ENCODE data around the gene HCFC2. TPM values are rescaled to one million over a fixed set of nuclear protein-coding genes. Genes with fewer than 3 reads are reported as not detected.

The HCFC2 gene
- polyA plus RNA-seq, 1 of the 3 experiments (the other 2 are of a cell fraction): 5.2 TPM

DNA sequence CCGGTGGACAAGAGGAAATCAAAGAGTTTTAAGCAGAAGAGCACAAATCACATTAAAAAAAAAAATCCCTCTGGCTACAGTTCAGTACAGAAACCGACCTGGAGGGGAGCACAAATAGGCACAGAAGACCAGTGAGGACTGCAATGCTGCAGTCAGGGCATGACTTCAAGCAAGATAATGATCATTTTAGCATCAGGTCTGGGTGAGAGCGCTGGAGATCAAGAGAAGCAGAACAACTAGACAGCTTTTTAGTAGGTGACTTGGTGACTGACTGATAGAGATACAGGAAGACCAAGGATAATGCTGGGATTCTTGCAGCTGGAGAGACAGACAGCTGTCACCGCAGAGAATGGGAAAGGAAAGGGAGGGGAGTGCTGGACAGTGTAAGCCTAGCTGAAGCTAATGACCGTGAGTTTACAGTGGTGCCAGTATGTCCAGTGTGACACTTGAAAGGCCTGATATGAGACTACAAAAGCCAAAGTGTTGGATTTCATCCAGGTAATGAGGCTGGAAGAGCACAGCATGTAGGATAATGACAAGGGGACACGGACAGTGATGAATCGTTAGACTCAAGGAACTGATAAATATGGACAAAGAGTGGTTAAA is 68.1 kb downstream of the HCFC2 start (continued):
- TF ChIP-seq, protein P1, sequence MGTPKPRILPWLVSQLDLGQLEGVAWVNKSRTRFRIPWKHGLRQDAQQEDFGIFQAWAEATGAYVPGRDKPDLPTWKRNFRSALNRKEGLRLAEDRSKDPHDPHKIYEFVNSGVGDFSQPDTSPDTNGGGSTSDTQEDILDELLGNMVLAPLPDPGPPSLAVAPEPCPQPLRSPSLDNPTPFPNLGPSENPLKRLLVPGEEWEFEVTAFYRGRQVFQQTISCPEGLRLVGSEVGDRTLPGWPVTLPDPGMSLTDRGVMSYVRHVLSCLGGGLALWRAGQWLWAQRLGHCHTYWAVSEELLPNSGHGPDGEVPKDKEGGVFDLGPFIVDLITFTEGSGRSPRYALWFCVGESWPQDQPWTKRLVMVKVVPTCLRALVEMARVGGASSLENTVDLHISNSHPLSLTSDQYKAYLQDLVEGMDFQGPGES (IDR thresholded peaks at IDR 0.05; ENCODE audit: low read depth, low read length): no peak
- TF ChIP-seq SMC3 (IDR thresholded peaks at IDR 0.05; ENCODE audit: low read depth, low read length): no peak
- TF ChIP-seq NFIC (IDR thresholded peaks at IDR 0.05; ENCODE audit: borderline replicate concordance): no peak
- no peak for TF ChIP-seq RFX5 (IDR thresholded peaks at IDR 0.05; ENCODE audit: low read length)
- no peak for TF ChIP-seq RAD21 (IDR thresholded peaks at IDR 0.05; ENCODE audit: low read length)
- no peak for TF ChIP-seq FOXM1 (IDR thresholded peaks at IDR 0.05; ENCODE audit: low read depth)
- no peak for TF ChIP-seq JUND (IDR thresholded peaks at IDR 0.05)
- peak; percentile 22; the same call in 1 of the 2 replicates for TF ChIP-seq FOXJ3 (CRISPR knock-in tag; IDR thresholded peaks at IDR 0.05)
- TF ChIP-seq MXI1 (IDR thresholded peaks at IDR 0.05; ENCODE audit: low read depth, low read length): peak; percentile 64; the same call in 1 of the 2 replicates
- no peak for TF ChIP-seq SIN3A (IDR thresholded peaks at IDR 0.05; ENCODE audit: borderline replicate concordance, low read depth, low read length)
- TF ChIP-seq GATA2 (CRISPR knock-in tag; IDR thresholded peaks at IDR 0.05): peak; percentile 92
- TF ChIP-seq RCOR1 (IDR thresholded peaks at IDR 0.05; ENCODE audit: low read length): no peak; the same call in 1 of the 2 replicates
- TF ChIP-seq EP300 (IDR thresholded peaks at IDR 0.05; ENCODE audit: borderline replicate concordance in 1 of 2, low read depth in 1 of 2, low read length in 1 of 2): peak in 1 of 2 experiments; percentile 36; a peak in 1 of 4 replicates
- no peak for TF ChIP-seq EZH2phosphoT487 (IDR thresholded peaks at IDR 0.05; ENCODE audit: borderline replicate concordance, low read depth)

- H3F3A ChIP-seq (replicated peaks; ENCODE audit: insufficient read depth): peaks cover 6% of the 10 kb centered on the region
- H3K9me3 ChIP-seq: no peaks in the 10 kb centered on the region
- peaks cover 32 to 38% of the 10 kb centered on the region in 2 experiments; a peak in 3 of 4 replicates for H3K4me1 ChIP-seq (ENCODE audit: control insufficient read depth in 1 of 2, insufficient read depth in 2 of 2, low read depth in 1 of 2, low read length in 1 of 2)
- no peaks in the 10 kb centered on the region for H3K9me2 ChIP-seq
- no peak overlapping the region for H2AFZ ChIP-seq (ENCODE audit: low read depth)
- H4K20me1 ChIP-seq (ENCODE audit: insufficient read depth): no peaks in the 10 kb centered on the region
- no peak overlapping the region for H3K4me3 ChIP-seq (ENCODE audit: low read depth in 2 of 2, low read length in 1 of 2)
- H3K4me2 ChIP-seq: no peak overlapping the region
- H3K27me3 ChIP-seq (ENCODE audit: insufficient read depth): no peaks in the 10 kb centered on the region
- no peak overlapping the region for H3K9ac ChIP-seq
- WGBS (ENCODE audit: low lambda C conversion rate): 97% methylated on average over 5 of the region's 5 CpGs
- peak overlapping the region in 1 of 2 experiments; percentile 83; a peak in 2 of 4 replicates for H3K27ac ChIP-seq (ENCODE audit: low read depth in 2 of 2, low read length in 1 of 2)
- CTCF ChIA-PET: interaction anchor here (1.7 kb wide), 1 partner anchor 24 kb away, joined by 6 read pairs; no protein-coding TSS in a partner anchor
- POLR2A ChIA-PET: no interaction called here
- TF ChIP-seq, protein P2, sequence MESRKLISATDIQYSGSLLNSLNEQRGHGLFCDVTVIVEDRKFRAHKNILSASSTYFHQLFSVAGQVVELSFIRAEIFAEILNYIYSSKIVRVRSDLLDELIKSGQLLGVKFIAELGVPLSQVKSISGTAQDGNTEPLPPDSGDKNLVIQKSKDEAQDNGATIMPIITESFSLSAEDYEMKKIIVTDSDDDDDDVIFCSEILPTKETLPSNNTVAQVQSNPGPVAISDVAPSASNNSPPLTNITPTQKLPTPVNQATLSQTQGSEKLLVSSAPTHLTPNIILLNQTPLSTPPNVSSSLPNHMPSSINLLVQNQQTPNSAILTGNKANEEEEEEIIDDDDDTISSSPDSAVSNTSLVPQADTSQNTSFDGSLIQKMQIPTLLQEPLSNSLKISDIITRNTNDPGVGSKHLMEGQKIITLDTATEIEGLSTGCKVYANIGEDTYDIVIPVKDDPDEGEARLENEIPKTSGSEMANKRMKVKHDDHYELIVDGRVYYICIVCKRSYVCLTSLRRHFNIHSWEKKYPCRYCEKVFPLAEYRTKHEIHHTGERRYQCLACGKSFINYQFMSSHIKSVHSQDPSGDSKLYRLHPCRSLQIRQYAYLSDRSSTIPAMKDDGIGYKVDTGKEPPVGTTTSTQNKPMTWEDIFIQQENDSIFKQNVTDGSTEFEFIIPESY (IDR thresholded peaks at IDR 0.05; ENCODE audit: borderline replicate concordance, low read depth): no peak
- TF ChIP-seq FOXJ3 (CRISPR knock-in tag; IDR thresholded peaks at IDR 0.05) (no peak), RCOR1 (IDR thresholded peaks at IDR 0.05; ENCODE audit: low read length) (no peak), MEF2A (IDR thresholded peaks at IDR 0.05; ENCODE audit: borderline replicate concordance, low read depth) (no peak), FOXM1 (IDR thresholded peaks at IDR 0.05; ENCODE audit: low read depth) (no peak), JUND (IDR thresholded peaks at IDR 0.05) (no peak), GABPA (IDR thresholded peaks at IDR 0.05; ENCODE audit: low read depth) (no peak)
- TF ChIP-seq, protein P3, sequence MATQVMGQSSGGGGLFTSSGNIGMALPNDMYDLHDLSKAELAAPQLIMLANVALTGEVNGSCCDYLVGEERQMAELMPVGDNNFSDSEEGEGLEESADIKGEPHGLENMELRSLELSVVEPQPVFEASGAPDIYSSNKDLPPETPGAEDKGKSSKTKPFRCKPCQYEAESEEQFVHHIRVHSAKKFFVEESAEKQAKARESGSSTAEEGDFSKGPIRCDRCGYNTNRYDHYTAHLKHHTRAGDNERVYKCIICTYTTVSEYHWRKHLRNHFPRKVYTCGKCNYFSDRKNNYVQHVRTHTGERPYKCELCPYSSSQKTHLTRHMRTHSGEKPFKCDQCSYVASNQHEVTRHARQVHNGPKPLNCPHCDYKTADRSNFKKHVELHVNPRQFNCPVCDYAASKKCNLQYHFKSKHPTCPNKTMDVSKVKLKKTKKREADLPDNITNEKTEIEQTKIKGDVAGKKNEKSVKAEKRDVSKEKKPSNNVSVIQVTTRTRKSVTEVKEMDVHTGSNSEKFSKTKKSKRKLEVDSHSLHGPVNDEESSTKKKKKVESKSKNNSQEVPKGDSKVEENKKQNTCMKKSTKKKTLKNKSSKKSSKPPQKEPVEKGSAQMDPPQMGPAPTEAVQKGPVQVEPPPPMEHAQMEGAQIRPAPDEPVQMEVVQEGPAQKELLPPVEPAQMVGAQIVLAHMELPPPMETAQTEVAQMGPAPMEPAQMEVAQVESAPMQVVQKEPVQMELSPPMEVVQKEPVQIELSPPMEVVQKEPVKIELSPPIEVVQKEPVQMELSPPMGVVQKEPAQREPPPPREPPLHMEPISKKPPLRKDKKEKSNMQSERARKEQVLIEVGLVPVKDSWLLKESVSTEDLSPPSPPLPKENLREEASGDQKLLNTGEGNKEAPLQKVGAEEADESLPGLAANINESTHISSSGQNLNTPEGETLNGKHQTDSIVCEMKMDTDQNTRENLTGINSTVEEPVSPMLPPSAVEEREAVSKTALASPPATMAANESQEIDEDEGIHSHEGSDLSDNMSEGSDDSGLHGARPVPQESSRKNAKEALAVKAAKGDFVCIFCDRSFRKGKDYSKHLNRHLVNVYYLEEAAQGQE (IDR thresholded peaks at IDR 0.05; ENCODE audit: low read depth, low read length): no peak
- no peak for DNase-seq
- H3K79me2 ChIP-seq (ENCODE audit: insufficient read depth): peaks cover 77% of the 10 kb centered on the region
- H3K36me3 ChIP-seq (replicated peaks in 1 of 2; ENCODE audit: control insufficient read depth in 1 of 2, insufficient read depth in 2 of 2, low read length in 1 of 2): peaks cover 38 to 46% of the 10 kb centered on the region in 2 experiments
Observed at GRCh38 chr12:104133321-104133720, 69.0 kb downstream of the HCFC2 start.
